Gastroesophageal sphincter (tissue), 3 donors: Measurements from ENCODE around the gene RAB22A.

ENCODE experiments used
- EP300 ChIP-seq: sonication (generic); formaldehyde crosslinking; IDR thresholded peaks from one replicate; pipeline ENCODE4 v1.6.1; 2017; ENCODE audit warnings: antibody characterized with exemption, mild to moderate bottlenecking
- POLR2A ChIP-seq, 2 donors: fragments of 450-650 bp; IDR thresholded peaks; one replicate each; pipeline ENCODE4 v1.6.1; 2017; ENCODE audit warnings: antibody characterized with exemption in 2 of 2, mild to moderate bottlenecking in 2 of 2, moderate library complexity in 1 of 2
- POLR2AphosphoS5 ChIP-seq: sonication (generic); formaldehyde crosslinking; IDR thresholded peaks from one replicate; pipeline ENCODE4 v1.6.1; 2017; ENCODE audit warnings: antibody characterized with exemption
- TF ChIP-seq, protein P1 (sequence below), 4 experiments: fragments of 200-600 bp in 2 of 4; fragments of 450-650 bp in 2 of 4; sonication (generic) in 1 of 4; IDR thresholded peaks; one replicate each; pipeline ENCODE4 v1.5.1; 2017 to 2019; ENCODE audit warnings: antibody characterized with exemption in 4 of 4, mild to moderate bottlenecking in 2 of 4, moderate library complexity in 2 of 4

GRCh38 chr20:58322083-58322482 lies 12.6 kb downstream of the RAB22A start:
- TF ChIP-seq, protein P1, sequence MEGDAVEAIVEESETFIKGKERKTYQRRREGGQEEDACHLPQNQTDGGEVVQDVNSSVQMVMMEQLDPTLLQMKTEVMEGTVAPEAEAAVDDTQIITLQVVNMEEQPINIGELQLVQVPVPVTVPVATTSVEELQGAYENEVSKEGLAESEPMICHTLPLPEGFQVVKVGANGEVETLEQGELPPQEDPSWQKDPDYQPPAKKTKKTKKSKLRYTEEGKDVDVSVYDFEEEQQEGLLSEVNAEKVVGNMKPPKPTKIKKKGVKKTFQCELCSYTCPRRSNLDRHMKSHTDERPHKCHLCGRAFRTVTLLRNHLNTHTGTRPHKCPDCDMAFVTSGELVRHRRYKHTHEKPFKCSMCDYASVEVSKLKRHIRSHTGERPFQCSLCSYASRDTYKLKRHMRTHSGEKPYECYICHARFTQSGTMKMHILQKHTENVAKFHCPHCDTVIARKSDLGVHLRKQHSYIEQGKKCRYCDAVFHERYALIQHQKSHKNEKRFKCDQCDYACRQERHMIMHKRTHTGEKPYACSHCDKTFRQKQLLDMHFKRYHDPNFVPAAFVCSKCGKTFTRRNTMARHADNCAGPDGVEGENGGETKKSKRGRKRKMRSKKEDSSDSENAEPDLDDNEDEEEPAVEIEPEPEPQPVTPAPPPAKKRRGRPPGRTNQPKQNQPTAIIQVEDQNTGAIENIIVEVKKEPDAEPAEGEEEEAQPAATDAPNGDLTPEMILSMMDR (IDR thresholded peaks at IDR 0.05) = no peak
- TF ChIP-seq POLR2A (IDR thresholded peaks at IDR 0.05) (no peak), EP300 (no peak), POLR2AphosphoS5 (no peak)
